MG63 (cell line): ENCODE measurements around the gene GARS1. TPM values are rescaled to one million over a fixed set of nuclear protein-coding genes. Genes with fewer than 3 reads are reported as not detected.
"Not testable (repeated sequence)": the region's sequence is repeated elsewhere in the genome, so short reads cannot be mapped to it uniquely, and the experiment has no call there.

Source experiments
- DNase-seq: peaks from one replicate; pipeline ENCODE4 v3.0.0-alpha.2; 2020
- H3K27me3 ChIP-seq: fragments of 250-450 bp; sonication (Bioruptor Pico); 2 replicates; pipeline ENCODE4 v1.5.1; 2020; ENCODE audit warnings: mild to moderate bottlenecking, moderate library complexity
- H3K36me3 ChIP-seq: fragments of 250-450 bp; sonication (Bioruptor Pico); 2 replicates; pipeline ENCODE4 v1.5.1; 2020; ENCODE audit warnings: mild to moderate bottlenecking, moderate library complexity
- H3K4me3 ChIP-seq: fragments of 250-450 bp; sonication (Bioruptor Pico); 2 replicates; pipeline ENCODE4 v1.5.1; 2020; ENCODE audit warnings: mild to moderate bottlenecking, moderate library complexity
- H3K9me3 ChIP-seq: fragments of 250-450 bp; sonication (Bioruptor Pico); 2 replicates; pipeline ENCODE4 v1.5.1; 2020; ENCODE audit warnings: mild to moderate bottlenecking, moderate library complexity
- total RNA-seq: library from RNA; depleted of rRNA; stranded (reverse); fragments of >200 nt; shearing (Covaris generic); gene quantifications from 2 replicates; pipeline ENCODE4 v1.2.3, GENCODE V29; 2014; ENCODE audit warnings: low replicate concordance

Gene GARS1
- total RNA-seq, 1 experiment from 2014 or later: 351 TPM

DNA sequence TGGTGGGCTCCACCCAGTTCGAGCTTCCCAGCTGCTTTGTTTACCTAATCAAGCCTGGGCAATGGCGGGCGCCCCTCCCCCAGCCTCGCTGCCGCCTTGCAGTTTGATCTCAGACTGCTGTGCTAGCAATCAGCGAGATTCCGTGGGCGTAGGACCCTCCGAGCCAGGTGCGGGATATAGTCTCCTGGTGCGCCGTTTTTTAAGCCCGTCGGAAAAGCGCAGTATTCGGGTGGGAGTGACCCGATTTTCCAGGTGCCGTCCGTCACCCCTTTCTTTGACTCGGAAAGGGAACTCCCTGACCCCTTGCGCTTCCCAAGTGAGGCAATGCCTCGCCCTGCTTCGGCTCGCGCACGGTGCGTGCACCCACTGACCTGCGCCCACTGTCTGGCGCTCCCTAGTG, 47.6 kb downstream of the GARS1 start:
- H3K9me3 ChIP-seq, H3K4me3 ChIP-seq, H3K27me3 ChIP-seq, DNase-seq: not testable (repeated sequence)
- H3K36me3 ChIP-seq: peaks cover 40% of the 10 kb centered on the region

DNA sequence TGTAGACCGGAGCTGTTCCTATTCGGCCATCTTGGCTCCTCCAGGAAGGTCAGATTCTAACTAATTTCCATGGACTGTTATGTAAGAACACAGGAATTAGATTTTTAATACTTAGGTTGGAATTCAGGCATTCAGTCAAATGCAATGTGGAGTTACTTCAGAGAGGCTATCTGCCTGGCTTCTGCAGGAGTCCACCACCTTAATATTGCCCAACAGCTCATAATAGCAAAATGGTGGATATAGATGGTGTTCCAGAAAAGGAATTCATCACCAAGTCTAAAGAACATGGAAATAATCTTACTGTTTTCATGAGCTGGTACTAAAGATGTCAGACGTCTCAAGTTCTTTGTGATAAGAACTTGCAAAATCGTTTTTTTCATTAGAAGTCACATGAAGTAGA, 48.1 kb downstream of the GARS1 start:
- peaks cover 40% of the 10 kb centered on the region for H3K36me3 ChIP-seq
- H3K9me3 ChIP-seq: no peaks in the 10 kb centered on the region
- H3K27me3 ChIP-seq: no peaks in the 10 kb centered on the region
- H3K4me3 ChIP-seq: no peak overlapping the region
- DNase-seq: no peak

DNA sequence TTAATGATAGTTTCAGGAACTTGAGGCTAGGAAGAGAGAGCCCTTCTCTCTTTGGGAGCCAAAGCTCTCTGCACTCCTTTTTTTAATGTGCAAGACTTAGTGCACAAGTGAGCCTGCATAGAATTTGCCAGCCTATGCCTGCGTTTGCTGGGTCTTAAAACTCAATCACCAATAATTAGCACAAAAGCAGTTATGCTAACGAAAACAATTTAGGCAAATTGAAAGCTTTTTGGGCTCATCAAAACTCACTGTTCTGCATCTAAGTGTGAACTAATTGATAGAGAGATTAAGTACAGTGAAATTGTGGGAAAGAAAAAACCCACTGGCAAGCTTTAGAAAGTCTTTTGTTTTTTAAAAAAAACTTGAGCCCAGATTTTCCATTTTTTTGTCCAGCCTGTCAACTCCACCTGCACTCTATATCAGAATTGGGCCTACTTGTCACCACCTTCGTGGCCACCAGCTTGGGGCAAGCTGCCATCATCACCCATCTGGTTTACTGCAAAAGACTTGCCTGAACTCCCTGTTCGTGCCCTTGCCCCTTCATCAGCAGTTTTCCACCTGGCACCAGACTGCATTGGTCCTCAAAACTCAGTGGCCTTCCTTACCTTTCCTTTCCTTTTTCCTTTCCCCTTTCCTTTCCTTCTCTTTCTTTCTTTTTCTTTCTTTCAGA, 49.7 kb downstream of the GARS1 start:
- DNase-seq: no peak
- no peak overlapping the region for H3K4me3 ChIP-seq
- H3K27me3 ChIP-seq: no peaks in the 10 kb centered on the region
- H3K36me3 ChIP-seq: peaks cover 38% of the 10 kb centered on the region
- H3K9me3 ChIP-seq: no peaks in the 10 kb centered on the region

DNA sequence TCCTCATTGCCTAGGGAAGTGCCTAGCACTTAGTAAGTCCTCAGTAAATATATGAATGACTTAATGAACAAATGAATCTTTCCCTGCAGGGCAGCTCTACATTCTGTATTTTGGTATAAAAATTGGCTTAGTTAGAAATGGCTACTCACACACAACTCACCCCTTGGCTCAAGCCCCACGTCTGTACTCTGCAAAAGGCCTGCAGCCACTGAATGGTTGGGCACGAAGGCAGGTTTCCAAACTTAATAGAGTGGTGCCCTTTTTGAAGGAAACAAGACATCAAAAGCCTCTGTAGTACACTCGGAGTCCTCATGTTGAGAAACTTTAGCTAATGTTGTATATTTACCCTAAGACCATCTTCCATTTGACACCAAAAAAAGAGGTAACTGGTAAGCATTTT, 51.0 kb downstream of the GARS1 start:
- Histone ChIP-seq H3K36me3 (peaks cover 38% of the 10 kb centered on the region), H3K9me3 (no peaks in the 10 kb centered on the region), H3K27me3 (no peaks in the 10 kb centered on the region), H3K4me3 (no peak overlapping the region)
- no peak for DNase-seq

DNA sequence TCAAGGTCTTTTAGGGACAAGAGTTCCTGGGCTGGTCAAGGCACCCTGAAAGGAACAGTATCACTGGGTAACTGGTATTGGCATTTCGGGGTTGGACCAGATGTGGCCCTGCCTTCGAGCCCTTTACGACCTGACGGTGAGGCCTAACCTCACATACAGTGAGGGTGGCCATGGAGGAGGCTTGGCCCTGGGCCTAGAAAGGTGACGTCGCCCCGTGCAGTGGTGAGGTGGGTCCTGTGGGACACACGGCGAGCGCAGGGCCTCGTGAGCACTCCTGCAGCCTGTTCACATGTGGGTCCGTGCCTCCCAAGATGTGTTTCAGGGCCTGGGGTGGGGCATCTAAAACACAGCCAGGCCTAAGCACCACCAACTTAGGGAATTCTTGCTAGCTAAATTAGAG, 51.5 kb downstream of the GARS1 start:
- no peak for DNase-seq
- Histone ChIP-seq H3K9me3 (no peaks in the 10 kb centered on the region), H3K36me3 (peaks cover 38% of the 10 kb centered on the region), H3K4me3 (no peak overlapping the region), H3K27me3 (no peaks in the 10 kb centered on the region)

DNA sequence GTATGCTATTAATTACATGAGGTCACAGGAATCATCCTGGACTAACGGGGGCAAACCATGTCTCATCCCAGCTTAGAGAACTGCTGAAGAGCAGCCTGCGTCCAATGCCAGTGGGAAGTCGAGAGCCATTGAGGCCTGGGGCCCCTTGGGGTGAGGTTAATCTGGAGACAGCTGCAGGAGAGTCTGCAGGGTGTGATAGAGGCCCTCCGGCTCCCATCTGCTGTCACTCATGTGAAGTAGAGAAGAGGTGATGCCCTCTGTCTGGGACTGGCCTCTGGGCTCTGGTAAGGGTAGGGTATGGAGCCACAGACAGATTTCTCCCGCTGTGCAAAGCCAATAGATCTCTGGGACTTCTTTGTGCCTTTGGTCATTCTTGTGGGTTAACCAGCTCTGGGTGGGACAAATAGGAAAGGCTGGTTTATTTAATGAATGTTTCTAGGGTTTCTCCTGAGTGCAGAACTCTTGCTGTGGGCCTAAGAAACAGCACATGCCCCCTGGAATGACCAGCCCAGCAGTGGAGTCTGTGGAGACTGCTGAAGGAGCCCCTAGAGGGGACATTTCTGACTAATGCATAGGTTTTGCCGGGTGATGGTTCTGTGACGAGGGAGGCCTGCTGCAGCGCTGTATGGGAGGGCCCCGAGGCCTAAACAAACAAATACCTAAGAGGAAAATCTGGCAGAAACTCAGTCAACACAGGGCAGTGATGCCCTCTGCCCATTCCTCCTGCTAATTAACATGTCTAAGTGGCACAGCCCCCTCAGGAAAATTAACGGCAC, 53.1 kb downstream of the GARS1 start:
- DNase-seq: no peak
- Histone ChIP-seq H3K27me3 (no peaks in the 10 kb centered on the region), H3K36me3 (peaks cover 33% of the 10 kb centered on the region), H3K9me3 (no peaks in the 10 kb centered on the region), H3K4me3 (no peak overlapping the region)

DNA sequence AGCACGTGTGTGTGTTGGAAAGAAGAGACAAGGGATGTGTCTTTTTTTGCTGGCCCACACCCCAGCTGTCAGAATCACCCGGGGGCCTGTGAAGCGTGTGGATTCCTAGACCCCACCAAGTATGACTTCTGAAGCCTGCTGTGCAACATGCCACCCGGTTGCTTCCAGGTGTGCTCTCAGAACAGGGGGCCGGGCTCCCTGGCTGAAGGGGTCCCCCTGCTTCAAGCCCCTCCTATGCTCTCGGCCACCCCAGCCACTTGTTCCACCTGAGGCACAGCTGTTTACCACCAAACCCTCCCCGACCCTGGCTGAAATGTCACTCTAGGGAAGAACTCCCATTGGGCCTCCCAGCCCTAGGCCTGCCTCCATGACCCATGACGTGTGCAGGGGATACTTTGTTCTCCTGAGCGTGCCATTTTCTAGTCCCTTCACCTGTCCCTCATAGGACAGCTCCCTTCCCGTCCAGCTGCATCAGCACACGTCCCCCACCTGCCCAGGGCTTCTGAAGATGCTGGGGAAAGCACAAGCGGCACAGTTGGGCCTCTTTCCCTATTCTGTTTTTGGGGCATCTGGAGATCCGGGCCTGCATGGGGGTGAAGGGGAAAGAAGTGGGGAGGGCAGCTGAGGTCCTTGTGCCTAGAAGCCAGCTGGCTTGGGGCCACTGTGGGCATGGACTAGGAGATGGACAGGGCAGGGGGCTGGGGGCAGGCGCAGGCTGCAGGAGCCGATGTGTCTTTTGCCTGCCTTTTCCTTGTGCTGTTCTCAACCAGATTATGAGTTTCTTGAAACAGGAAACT, 54.3 kb downstream of the GARS1 start:
- no peaks in the 10 kb centered on the region for H3K9me3 ChIP-seq
- H3K4me3 ChIP-seq: no peak overlapping the region
- no peak for DNase-seq
- H3K27me3 ChIP-seq: no peaks in the 10 kb centered on the region
- H3K36me3 ChIP-seq: peaks cover 22% of the 10 kb centered on the region

DNA sequence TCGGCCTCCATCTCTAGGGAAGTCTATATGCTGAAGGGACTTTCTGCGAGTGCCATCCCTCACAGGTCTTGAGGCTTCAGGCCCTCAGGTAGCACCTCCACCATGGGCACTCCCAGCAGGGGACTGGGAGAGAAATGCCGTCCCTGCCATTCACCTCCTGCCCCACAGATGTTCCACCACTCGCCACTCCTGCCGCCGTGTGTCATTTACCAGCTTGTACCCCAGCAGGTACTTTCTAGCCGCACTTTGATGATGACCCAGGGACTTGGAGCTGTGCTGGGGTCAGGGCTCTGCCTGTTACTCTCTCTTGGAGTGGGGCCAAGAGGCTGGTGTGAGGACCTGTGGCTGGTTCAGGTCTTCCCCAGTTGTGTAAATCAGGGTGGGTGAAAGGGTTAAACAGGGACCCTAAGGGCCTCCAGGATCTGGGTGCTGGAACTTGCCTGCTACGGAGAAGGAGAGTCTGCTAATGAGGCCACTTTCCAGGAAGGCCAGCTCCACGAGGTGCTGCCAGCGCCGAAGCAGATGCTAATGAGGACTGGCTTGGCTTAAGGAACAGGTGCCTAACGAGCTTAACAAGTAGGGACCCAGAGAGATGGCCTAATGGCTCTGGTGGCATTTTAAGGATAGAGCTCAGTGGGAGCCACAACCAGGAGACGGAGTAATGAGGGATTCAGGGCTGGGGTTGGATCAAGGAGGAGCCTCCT, 55.2 kb downstream of the GARS1 start:
- Histone ChIP-seq H3K4me3 (no peak overlapping the region), H3K27me3 (no peaks in the 10 kb centered on the region), H3K36me3 (peaks cover 13% of the 10 kb centered on the region), H3K9me3 (no peaks in the 10 kb centered on the region)
- no peak for DNase-seq

DNA sequence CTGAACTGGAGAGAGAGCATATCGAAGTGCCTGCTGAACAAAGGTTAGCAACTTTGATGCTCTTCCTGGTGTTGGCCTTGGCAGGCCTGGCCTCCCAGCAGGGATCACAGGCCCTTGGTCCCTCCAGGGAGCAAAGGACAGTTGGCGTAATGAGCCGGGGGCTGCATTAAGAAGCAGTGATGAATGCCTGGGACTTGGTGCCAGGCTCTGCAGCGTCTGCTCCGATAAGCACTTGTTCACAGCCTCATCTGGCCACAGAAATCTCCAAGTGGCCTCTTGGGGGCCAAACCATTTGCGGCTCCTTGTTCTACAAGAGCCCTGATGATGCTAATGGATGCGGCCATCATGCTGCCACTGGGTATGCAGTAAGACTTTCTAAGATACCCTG, 55.7 kb downstream of the GARS1 start:
- no peaks in the 10 kb centered on the region for H3K9me3 ChIP-seq
- no peaks in the 10 kb centered on the region for H3K27me3 ChIP-seq
- DNase-seq: no peak
- no peak overlapping the region for H3K4me3 ChIP-seq
- peaks cover 7% of the 10 kb centered on the region for H3K36me3 ChIP-seq

DNA sequence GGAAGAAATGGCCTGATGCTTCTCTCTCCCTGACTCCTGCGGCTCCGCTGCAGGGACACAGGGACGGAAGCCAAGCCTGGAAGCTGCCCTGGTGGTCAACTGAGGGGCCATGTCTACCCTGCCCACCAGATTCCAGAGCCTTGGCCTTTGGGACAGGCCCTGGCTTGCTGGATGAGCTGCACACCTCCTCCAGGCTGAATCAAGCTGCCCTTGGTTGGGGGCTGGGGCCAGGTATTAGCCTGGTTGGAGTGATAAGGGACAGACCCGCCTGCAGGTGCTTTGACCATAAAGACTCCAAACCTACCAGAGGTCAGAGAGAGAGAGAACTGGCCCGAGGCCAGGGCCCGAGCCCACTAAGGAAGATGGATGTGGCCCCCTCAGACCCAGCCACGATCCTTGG, 57.5 kb downstream of the GARS1 start:
- no peaks in the 10 kb centered on the region for H3K36me3 ChIP-seq
- no peaks in the 10 kb centered on the region for H3K27me3 ChIP-seq
- no peaks in the 10 kb centered on the region for H3K9me3 ChIP-seq
- H3K4me3 ChIP-seq: no peak overlapping the region
- no peak for DNase-seq

DNA sequence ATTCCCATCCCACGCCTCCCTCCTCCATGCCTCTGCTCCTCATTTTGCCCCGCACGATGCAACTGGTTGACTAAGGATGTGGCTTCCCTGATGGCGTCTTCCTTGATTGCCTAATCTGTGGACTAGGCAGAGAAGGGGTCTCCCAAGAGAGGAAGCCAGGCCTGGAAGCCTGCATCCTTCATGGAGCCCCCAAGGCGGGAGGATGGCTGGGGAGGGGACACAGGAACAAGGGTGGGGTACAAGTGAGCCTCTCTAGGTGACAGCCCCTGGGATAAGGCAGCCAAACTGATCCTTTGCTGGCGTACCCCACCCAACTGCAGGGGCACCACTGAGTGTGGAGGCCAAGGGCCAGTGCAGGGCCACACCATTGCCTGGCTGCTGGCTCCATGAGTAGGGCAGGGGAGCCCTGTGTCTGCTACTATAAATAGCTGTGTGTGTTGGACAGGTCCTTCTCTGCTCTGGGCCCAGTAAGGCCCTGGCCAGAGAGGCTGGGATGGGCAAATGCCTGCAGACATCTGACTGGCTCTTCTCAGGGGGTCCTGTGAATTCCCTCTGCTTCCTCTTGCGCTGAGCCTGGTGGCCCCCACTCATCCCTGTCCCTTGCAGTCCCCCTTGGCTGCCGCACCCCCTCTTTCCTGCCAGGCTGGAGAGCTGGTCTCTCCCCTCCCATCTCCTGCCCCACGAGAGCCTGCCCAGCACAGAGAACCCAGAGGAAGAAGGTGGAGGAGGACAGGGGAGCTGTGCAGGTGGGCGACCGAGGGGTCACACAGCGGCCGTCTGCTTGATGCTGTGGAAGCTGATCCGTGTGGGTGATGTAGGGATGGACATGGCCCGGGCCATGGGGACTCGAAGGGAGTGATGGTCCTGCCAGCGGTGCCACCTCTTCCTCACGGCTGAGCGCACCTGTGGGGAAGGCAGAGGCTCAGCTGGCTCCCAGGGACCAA, 58.3 kb downstream of the GARS1 start:
- Histone ChIP-seq H3K4me3 (no peak overlapping the region), H3K27me3 (no peaks in the 10 kb centered on the region), H3K9me3 (no peaks in the 10 kb centered on the region), H3K36me3 (no peaks in the 10 kb centered on the region)
- no peak for DNase-seq

DNA sequence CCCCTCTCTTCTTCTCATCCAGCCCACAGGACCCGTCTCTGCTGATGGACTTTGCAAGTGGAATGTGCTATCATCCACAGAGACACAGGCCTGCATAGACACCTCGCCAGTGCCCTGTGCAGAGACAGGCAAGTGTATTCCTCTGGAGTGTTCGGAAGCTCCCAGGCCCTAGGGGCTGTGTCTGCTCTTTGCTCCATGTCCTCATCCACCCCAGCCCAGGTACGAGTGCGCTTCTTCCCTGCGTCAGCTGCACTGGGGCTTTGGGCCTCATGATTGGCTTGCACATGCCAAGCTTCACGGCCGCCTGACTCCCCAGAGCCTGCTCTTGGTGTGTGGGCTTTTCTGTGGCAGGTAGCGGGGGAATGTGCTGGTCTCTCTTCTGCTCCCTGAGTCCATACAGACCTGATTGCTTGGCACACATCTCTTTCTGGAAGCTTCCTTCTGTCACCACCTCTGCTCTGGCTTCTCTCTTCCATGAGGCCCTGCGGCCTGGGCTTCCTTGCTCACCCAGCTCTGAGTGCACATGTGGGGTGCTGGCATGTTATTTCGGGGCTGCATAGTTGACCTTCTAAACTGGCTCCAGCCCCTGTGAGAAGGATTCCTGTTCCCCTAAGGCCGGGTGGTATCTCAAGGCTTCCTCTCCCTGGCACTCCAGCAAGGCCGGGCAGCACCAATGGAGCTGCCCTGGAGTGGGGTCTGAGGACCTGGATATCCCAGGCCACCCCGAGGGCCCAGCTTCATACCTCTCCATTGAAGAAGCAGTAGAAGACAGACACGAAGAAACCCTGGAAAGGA, 59.8 kb downstream of the GARS1 start:
- DNase-seq: no peak
- H3K36me3 ChIP-seq: no peaks in the 10 kb centered on the region

DNA sequence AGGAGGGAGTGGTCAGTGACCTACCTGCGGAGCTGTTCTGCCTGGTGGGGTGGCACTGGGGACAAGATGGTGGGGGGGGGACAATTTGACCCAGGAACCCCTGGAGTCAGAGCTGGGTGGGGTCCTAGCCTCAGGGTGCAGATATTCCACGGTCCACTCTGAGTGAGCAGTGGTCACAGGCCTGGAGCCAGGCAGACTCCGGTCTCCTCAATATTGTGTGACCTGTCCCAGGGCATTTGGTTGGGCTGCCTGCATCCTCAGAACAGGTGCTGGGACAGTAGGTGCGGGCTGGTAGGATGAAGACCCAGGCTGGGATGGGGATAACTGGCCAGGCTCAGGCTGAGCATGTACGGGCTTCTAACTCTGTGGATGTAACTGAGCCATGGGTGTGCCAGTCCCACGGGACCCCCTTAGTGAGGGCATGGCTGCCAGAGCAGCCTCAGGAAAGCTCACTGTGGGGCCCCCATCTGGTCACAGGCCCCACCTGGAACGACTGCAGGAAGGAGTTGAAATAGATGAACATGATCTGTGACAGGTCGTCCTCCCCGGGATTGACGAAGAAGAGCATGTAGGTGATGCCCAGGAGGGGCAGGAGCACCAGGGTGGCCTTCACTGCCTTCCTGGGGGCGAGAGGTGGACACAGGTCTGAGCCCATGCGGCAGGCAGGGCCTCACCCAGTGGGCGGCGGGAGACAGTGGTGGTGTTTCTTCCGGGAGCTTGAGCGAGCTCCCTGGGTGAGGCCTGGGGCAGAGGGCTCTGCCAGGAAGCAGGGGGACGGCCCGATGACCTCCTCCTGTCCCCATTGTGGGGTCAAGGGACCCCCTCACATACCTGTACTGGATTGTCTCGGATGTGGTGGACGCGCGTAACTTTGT, 60.7 kb downstream of the GARS1 start:
- H3K9me3 ChIP-seq: no peaks in the 10 kb centered on the region
- no peak for DNase-seq

More for the DNA sequence above, 59.8 kb downstream of the GARS1 start:
- Histone ChIP-seq H3K4me3 (no peak overlapping the region), H3K27me3 (no peaks in the 10 kb centered on the region), H3K9me3 (no peaks in the 10 kb centered on the region)

More for the DNA sequence above, 60.7 kb downstream of the GARS1 start:
- H3K4me3 ChIP-seq: no peak overlapping the region
- no peaks in the 10 kb centered on the region for H3K27me3 ChIP-seq
- H3K36me3 ChIP-seq: no peaks in the 10 kb centered on the region
